PFSK-1 (cell line): ENCODE data around the gene NME8.

Experiments
- POLR2AphosphoS5 ChIP-seq: IDR thresholded peaks from 2 replicates; pipeline ENCODE4 v1.6.1; 2012; ENCODE audit warnings: low read depth, mild to moderate bottlenecking, control low read depth, low read length, moderate library complexity
- TAF1 ChIP-seq: IDR thresholded peaks from 2 replicates; pipeline ENCODE4 v1.6.1; 2012; ENCODE audit warnings: low read length, control low read depth, borderline replicate concordance; ENCODE audit not compliant: insufficient read depth

GRCh38 chr7:37928878-37929277, 80.5 kb downstream of the NME8 start:
- TF ChIP-seq POLR2AphosphoS5 (no peak), TAF1 (no peak)
